ENCODE measurements around the gene PAK6.

PAK6 gene

GRCh38 chr15:40290545-40290917 lies 51.7 kb downstream of the PAK6 start:
- H3K9ac ChIP-seq (ENCODE audit: low read depth, low read length, poor library complexity, severe bottlenecking) = no peak overlapping the region
- H3F3A ChIP-seq (ENCODE audit: low read depth) = no peaks in the 10 kb centered on the region
- H3K4me1 ChIP-seq (ENCODE audit: insufficient read depth, low read length, poor library complexity, severe bottlenecking) = peaks cover 4% of the 10 kb centered on the region
- H3K79me2 ChIP-seq (ENCODE audit: insufficient read depth, low read length) = no peaks in the 10 kb centered on the region
- H4K20me1 ChIP-seq (ENCODE audit: insufficient read depth, low read length, poor library complexity, severe bottlenecking) = no peaks in the 10 kb centered on the region
- H3K4me2 ChIP-seq (ENCODE audit: low read depth, low read length, poor library complexity, severe bottlenecking) = no peak overlapping the region
- no peaks in the 10 kb centered on the region for H3K27me3 ChIP-seq (ENCODE audit: insufficient read depth, low read length, poor library complexity, severe bottlenecking)
- H3K9me2 ChIP-seq (replicated peaks; ENCODE audit: low read depth, low read length) = no peaks in the 10 kb centered on the region
- no peak for TF ChIP-seq CTCF (conservative IDR thresholded peaks at IDR 0.05; ENCODE audit: low read length)
- no peak for TF ChIP-seq EZH2phosphoT487 (IDR thresholded peaks at IDR 0.05; ENCODE audit: borderline replicate concordance)
- no peak overlapping the region for H2AFZ ChIP-seq (ENCODE audit: low read length)
- no peaks in the 10 kb centered on the region for H3K9me3 ChIP-seq (ENCODE audit: insufficient read depth, low read depth, low read length)
- no peak overlapping the region for H3K4me3 ChIP-seq (ENCODE audit: low read length, poor library complexity, severe bottlenecking)
- H3K36me3 ChIP-seq (ENCODE audit: insufficient read depth, low read length) = no peaks in the 10 kb centered on the region; the same call in 1 of the 2 replicates

GRCh38 chr15:40290918-40291574 lies 52.2 kb downstream of the PAK6 start:
- Histone ChIP-seq H3K27me3 (ENCODE audit: insufficient read depth, low read length, poor library complexity, severe bottlenecking) (no peaks in the 10 kb centered on the region), H3F3A (ENCODE audit: low read depth) (no peaks in the 10 kb centered on the region), H3K9ac (ENCODE audit: low read depth, low read length, poor library complexity, severe bottlenecking) (no peak overlapping the region), H3K9me2 (replicated peaks; ENCODE audit: low read depth, low read length) (no peaks in the 10 kb centered on the region), H3K4me3 (ENCODE audit: low read length, poor library complexity, severe bottlenecking) (no peak overlapping the region), H4K20me1 (ENCODE audit: insufficient read depth, low read length, poor library complexity, severe bottlenecking) (no peaks in the 10 kb centered on the region), H3K4me1 (ENCODE audit: insufficient read depth, low read length, poor library complexity, severe bottlenecking) (peaks cover 4% of the 10 kb centered on the region), H3K79me2 (ENCODE audit: insufficient read depth, low read length) (no peaks in the 10 kb centered on the region), H3K36me3 (ENCODE audit: insufficient read depth, low read length) (no peaks in the 10 kb centered on the region; the same call in 1 of the 2 replicates), H3K4me2 (ENCODE audit: low read depth, low read length, poor library complexity, severe bottlenecking) (no peak overlapping the region), H2AFZ (ENCODE audit: low read length) (no peak overlapping the region), H3K9me3 (ENCODE audit: insufficient read depth, low read depth, low read length) (no peaks in the 10 kb centered on the region)
- TF ChIP-seq EZH2phosphoT487 (IDR thresholded peaks at IDR 0.05; ENCODE audit: borderline replicate concordance) (no peak), CTCF (conservative IDR thresholded peaks at IDR 0.05; ENCODE audit: low read length) (no peak)

- no peaks in the 10 kb centered on the region for H3F3A ChIP-seq (ENCODE audit: low read depth)
- no peak overlapping the region for H3K9ac ChIP-seq (ENCODE audit: low read depth, low read length, poor library complexity, severe bottlenecking)
- no peaks in the 10 kb centered on the region for H3K79me2 ChIP-seq (ENCODE audit: insufficient read depth, low read length)
- H3K27me3 ChIP-seq (ENCODE audit: insufficient read depth, low read length, poor library complexity, severe bottlenecking) = no peaks in the 10 kb centered on the region
- no peaks in the 10 kb centered on the region; the same call in 1 of the 2 replicates for H3K36me3 ChIP-seq (ENCODE audit: insufficient read depth, low read length)
- no peaks in the 10 kb centered on the region for H4K20me1 ChIP-seq (ENCODE audit: insufficient read depth, low read length, poor library complexity, severe bottlenecking)
- no peak overlapping the region for H3K4me3 ChIP-seq (ENCODE audit: low read length, poor library complexity, severe bottlenecking)
- no peaks in the 10 kb centered on the region for H3K9me3 ChIP-seq (ENCODE audit: insufficient read depth, low read depth, low read length)
- TF ChIP-seq CTCF (conservative IDR thresholded peaks at IDR 0.05; ENCODE audit: low read length) (no peak), EZH2phosphoT487 (IDR thresholded peaks at IDR 0.05; ENCODE audit: borderline replicate concordance) (no peak)
- peaks cover 4% of the 10 kb centered on the region for H3K4me1 ChIP-seq (ENCODE audit: insufficient read depth, low read length, poor library complexity, severe bottlenecking)
- H2AFZ ChIP-seq (ENCODE audit: low read length) = no peak overlapping the region
- H3K4me2 ChIP-seq (ENCODE audit: low read depth, low read length, poor library complexity, severe bottlenecking) = no peak overlapping the region
- H3K9me2 ChIP-seq (replicated peaks; ENCODE audit: low read depth, low read length) = no peaks in the 10 kb centered on the region
Observed at GRCh38 chr15:40292246-40292645, 53.4 kb downstream of the PAK6 start.

Measured in Loucy (cell line).